SU-DHL-6 (cell line): ENCODE measurements around the gene IL22RA2.

ENCODE experiments used
- H2AFZ ChIP-seq: fragments of 200-600 bp; sonication (generic); 2 replicates; pipeline ENCODE4 v1.6.1; 2014; ENCODE audit warnings: low read depth, mild to moderate bottlenecking, moderate library complexity, mixed read lengths, antibody characterized with exemption, low read length; ENCODE audit not compliant: severe bottlenecking
- H3F3A ChIP-seq: fragments of 200-600 bp; shearing (Covaris generic); 2 replicates; pipeline ENCODE4 v1.6.0; 2016; ENCODE audit warnings: antibody characterized with exemption, mild to moderate bottlenecking; ENCODE audit not compliant: insufficient read depth
- H3K27ac ChIP-seq: fragments of 200-600 bp; sonication (generic); 2 replicates; pipeline ENCODE4 v1.5.1; 2016; ENCODE audit warnings: low read depth, mild to moderate bottlenecking, low read length, moderate library complexity, mixed read lengths
- H3K27me3 ChIP-seq: fragments of 200-600 bp; sonication (generic), shearing (Covaris generic); 2 replicates; pipeline ENCODE4 v1.6.0; 2014; ENCODE audit warnings: mild to moderate bottlenecking, low read length
- H3K36me3 ChIP-seq: fragments of 200-600 bp; sonication (generic); 2 replicates; pipeline ENCODE4 v1.6.1; 2014; ENCODE audit warnings: mild to moderate bottlenecking, low read length, mixed read lengths
- H3K4me2 ChIP-seq: fragments of 300-600, 200-600 bp; shearing (Covaris generic), sonication (generic); 2 replicates; pipeline ENCODE4 v1.6.0; 2014; ENCODE audit warnings: low read length, low read depth, mild to moderate bottlenecking; ENCODE audit not compliant: poor library complexity, severe bottlenecking
- H3K4me3 ChIP-seq: fragments of 200-600 bp; sonication (generic); 2 replicates; pipeline ENCODE4 v1.5.1; 2014; ENCODE audit warnings: antibody characterized with exemption, low read length, mild to moderate bottlenecking, mixed read lengths; ENCODE audit not compliant: insufficient read depth, poor library complexity, severe bottlenecking
- H3K79me2 ChIP-seq: fragments of 200-600 bp; sonication (generic); 2 replicates; pipeline ENCODE4 v1.6.1; 2014; ENCODE audit warnings: mild to moderate bottlenecking, low read length, moderate library complexity; ENCODE audit not compliant: insufficient read depth
- H3K9ac ChIP-seq: fragments of 200-600 bp; sonication (generic); 2 replicates; pipeline ENCODE4 v1.7.0; 2014; ENCODE audit warnings: mild to moderate bottlenecking, low read length
- H3K9me2 ChIP-seq: fragments of 200-600 bp; sonication (generic); replicated peaks from 2 replicates; pipeline ENCODE4 v1.6.1; 2014; ENCODE audit warnings: low read length; ENCODE audit not compliant: insufficient read depth
- H3K9me3 ChIP-seq: fragments of 200-600 bp; sonication (generic); 2 replicates; pipeline ENCODE4 v1.6.1; 2014; ENCODE audit warnings: low read length, mixed read lengths; ENCODE audit not compliant: insufficient read depth
- H4K20me1 ChIP-seq: fragments of 200-600 bp; sonication (generic); 2 replicates; pipeline ENCODE4 v1.6.1; 2014; ENCODE audit warnings: low read depth, mild to moderate bottlenecking, antibody characterized with exemption, low read length, moderate library complexity, mixed read lengths
- EZH2phosphoT487 ChIP-seq: fragments of 200-600 bp; sonication (generic), shearing (Covaris generic); conservative IDR thresholded peaks from 2 replicates; pipeline ENCODE4 v1.6.1; 2018; ENCODE audit warnings: mild to moderate bottlenecking, antibody characterized with exemption, low read length, moderate library complexity, mixed read lengths
- TF ChIP-seq, protein P1 (sequence below): fragments of 200-600 bp; sonication (generic); IDR thresholded peaks from one replicate; pipeline ENCODE4 v1.5.1; 2017; ENCODE audit warnings: antibody characterized with exemption, mild to moderate bottlenecking, low read length, moderate library complexity; ENCODE audit not compliant: insufficient read depth, poor library complexity, severe bottlenecking

IL22RA2 gene

DNA sequence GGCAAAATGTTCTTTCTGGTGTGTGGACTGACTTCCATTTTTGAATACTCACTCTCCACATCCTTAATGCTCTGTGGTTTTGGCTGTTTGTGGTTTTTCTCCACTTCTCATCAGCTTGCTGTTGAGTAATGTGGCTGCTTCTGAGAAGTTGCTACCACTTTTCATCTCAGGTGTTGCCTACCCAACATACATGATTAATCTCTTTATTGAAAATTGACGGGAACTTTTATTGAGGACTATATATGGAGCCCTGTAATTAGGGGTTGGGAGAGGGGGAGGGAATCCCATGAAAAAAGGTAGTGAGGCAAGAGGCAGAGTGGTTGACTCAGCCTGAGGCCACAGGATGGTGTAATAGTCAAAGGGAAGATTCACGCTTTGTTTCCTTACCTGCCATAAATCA, 17.6 kb downstream of the IL22RA2 start:
- no peak overlapping the region for H3K4me2 ChIP-seq
- no peaks in the 10 kb centered on the region for H3K79me2 ChIP-seq
- H3K27ac ChIP-seq: no peak overlapping the region
- H3K9me3 ChIP-seq: no peaks in the 10 kb centered on the region
- H3F3A ChIP-seq: no peaks in the 10 kb centered on the region
- H3K36me3 ChIP-seq: no peaks in the 10 kb centered on the region
- H2AFZ ChIP-seq: no peak overlapping the region
- H3K4me3 ChIP-seq: no peak overlapping the region
- no peaks in the 10 kb centered on the region for H3K9me2 ChIP-seq
- no peak for TF ChIP-seq EZH2phosphoT487
- TF ChIP-seq, protein P1, sequence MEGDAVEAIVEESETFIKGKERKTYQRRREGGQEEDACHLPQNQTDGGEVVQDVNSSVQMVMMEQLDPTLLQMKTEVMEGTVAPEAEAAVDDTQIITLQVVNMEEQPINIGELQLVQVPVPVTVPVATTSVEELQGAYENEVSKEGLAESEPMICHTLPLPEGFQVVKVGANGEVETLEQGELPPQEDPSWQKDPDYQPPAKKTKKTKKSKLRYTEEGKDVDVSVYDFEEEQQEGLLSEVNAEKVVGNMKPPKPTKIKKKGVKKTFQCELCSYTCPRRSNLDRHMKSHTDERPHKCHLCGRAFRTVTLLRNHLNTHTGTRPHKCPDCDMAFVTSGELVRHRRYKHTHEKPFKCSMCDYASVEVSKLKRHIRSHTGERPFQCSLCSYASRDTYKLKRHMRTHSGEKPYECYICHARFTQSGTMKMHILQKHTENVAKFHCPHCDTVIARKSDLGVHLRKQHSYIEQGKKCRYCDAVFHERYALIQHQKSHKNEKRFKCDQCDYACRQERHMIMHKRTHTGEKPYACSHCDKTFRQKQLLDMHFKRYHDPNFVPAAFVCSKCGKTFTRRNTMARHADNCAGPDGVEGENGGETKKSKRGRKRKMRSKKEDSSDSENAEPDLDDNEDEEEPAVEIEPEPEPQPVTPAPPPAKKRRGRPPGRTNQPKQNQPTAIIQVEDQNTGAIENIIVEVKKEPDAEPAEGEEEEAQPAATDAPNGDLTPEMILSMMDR: no peak
- H3K9ac ChIP-seq: no peak overlapping the region
- H3K27me3 ChIP-seq: no peaks in the 10 kb centered on the region
- no peaks in the 10 kb centered on the region for H4K20me1 ChIP-seq

GRCh38 chr6:137150072-137150471, 23.4 kb downstream of the IL22RA2 start:
- H3K4me2 ChIP-seq: no peak overlapping the region
- H3F3A ChIP-seq: no peaks in the 10 kb centered on the region
- H3K79me2 ChIP-seq: no peaks in the 10 kb centered on the region
- no peak overlapping the region for H3K4me3 ChIP-seq
- no peaks in the 10 kb centered on the region for H3K27me3 ChIP-seq
- no peak overlapping the region for H2AFZ ChIP-seq
- no peak overlapping the region for H3K9ac ChIP-seq
- TF ChIP-seq, protein P1: no peak
- TF ChIP-seq EZH2phosphoT487: no peak
- no peak overlapping the region for H3K27ac ChIP-seq
- no peaks in the 10 kb centered on the region for H3K36me3 ChIP-seq
- H4K20me1 ChIP-seq: no peaks in the 10 kb centered on the region
- H3K9me2 ChIP-seq: no peaks in the 10 kb centered on the region
- H3K9me3 ChIP-seq: no peaks in the 10 kb centered on the region

- H3K27me3 ChIP-seq: no peaks in the 10 kb centered on the region
- no peaks in the 10 kb centered on the region for H3F3A ChIP-seq
- H3K36me3 ChIP-seq: no peaks in the 10 kb centered on the region
- no peak overlapping the region for H2AFZ ChIP-seq
- H3K27ac ChIP-seq: no peak overlapping the region
- H3K4me3 ChIP-seq: no peak overlapping the region
- H3K4me2 ChIP-seq: no peak overlapping the region
- TF ChIP-seq, protein P1: no peak
- TF ChIP-seq EZH2phosphoT487: no peak
- H4K20me1 ChIP-seq: no peaks in the 10 kb centered on the region
- H3K79me2 ChIP-seq: no peaks in the 10 kb centered on the region
- H3K9me2 ChIP-seq: no peaks in the 10 kb centered on the region
- H3K9me3 ChIP-seq: no peaks in the 10 kb centered on the region
- H3K9ac ChIP-seq: no peak overlapping the region
Measured at GRCh38 chr6:137149035-137149393, 24.4 kb downstream of the IL22RA2 start.
